ENCODE measurements around the gene SLC8A1. TPM values are rescaled to one million over a fixed set of nuclear protein-coding genes. Genes with fewer than 3 reads are reported as not detected.

The SLC8A1 gene
- total and polyA plus RNA-seq, 10 of the 15 experiments (the other 5 are each of a cell fraction or from before 2014, with no cell fraction given): under 0.01 to 1.2 (median 0.01) TPM; not detected in 3

- Histone ChIP-seq H4K20me1 (ENCODE audit: control insufficient read depth, insufficient read depth) (no peaks in the 10 kb centered on the region), H3K27me3 (replicated peaks in 1 of 2; ENCODE audit: control insufficient read depth in 2 of 2, insufficient read depth in 2 of 2, low read length in 1 of 2) (no peaks in the 10 kb centered on the region), H3K27ac (ENCODE audit: control insufficient read depth, insufficient read depth) (no peak overlapping the region), H3K4me2 (ENCODE audit: control insufficient read depth, insufficient read depth) (no peak overlapping the region), H3K4me3 (no peak overlapping the region), H3K79me2 (ENCODE audit: control insufficient read depth, insufficient read depth, low read length) (no peaks in the 10 kb centered on the region), H2AFZ (ENCODE audit: control insufficient read depth, low read depth, low read length) (no peak overlapping the region), H3K4me1 (ENCODE audit: control insufficient read depth, insufficient read depth, low read length) (no peaks in the 10 kb centered on the region), H3K36me3 (ENCODE audit: control insufficient read depth in 2 of 2, insufficient read depth in 2 of 2, low read length in 1 of 2) (no peaks in the 10 kb centered on the region), H3K9me3 (replicated peaks; ENCODE audit: control insufficient read depth, insufficient read depth, low read length) (no peaks in the 10 kb centered on the region), H3K9ac (ENCODE audit: control insufficient read depth, insufficient read depth, low read length) (no peak overlapping the region)
- ChIA-PET POLR2A (no interaction called here), SMC1A (ENCODE audit: uncharacterized antibody, unreplicated experiment) (no interaction called here), CTCF (no interaction called here), RAD21 (ENCODE audit: unreplicated experiment) (no interaction called here)
- ATAC-seq (no peak), DNase-seq (ENCODE audit: low read depth, low spot score) (no peak), FAIRE-seq (no peak)
- 23% methylated on average over 1 of the region's 1 CpG for WGBS (ENCODE audit: insufficient coverage, insufficient replicate concordance, low lambda C conversion rate, missing lambda C conversion rate)
- no TSS peak for BruUV-seq (replicated peaks)
- in situ Hi-C loops (cut with MboI): no loop called here
- intact Hi-C loops (cut with micrococcal nuclease; ENCODE audit: unreplicated experiment): no loop called here
- TF ChIP-seq ASH2L (IDR thresholded peaks at IDR 0.05; ENCODE audit: borderline replicate concordance, low read depth) (no peak), ZNF217 (IDR thresholded peaks at IDR 0.05) (no peak), SMARCA5 (IDR thresholded peaks at IDR 0.05) (no peak), HDAC6 (IDR thresholded peaks at IDR 0.05; ENCODE audit: unreplicated experiment) (no peak), MYB (IDR thresholded peaks at IDR 0.05; ENCODE audit: borderline replicate concordance, low read depth, low read length) (no peak), SMAD1 (IDR thresholded peaks at IDR 0.05; ENCODE audit: low read depth, partially characterized antibody) (no peak), ZNF207 (IDR thresholded peaks at IDR 0.05; ENCODE audit: borderline replicate concordance) (no peak), FOS (IDR thresholded peaks at IDR 0.05; ENCODE audit: borderline replicate concordance, extremely low read depth, insufficient read length) (no peak), CBX3 (IDR thresholded peaks at IDR 0.05; ENCODE audit: borderline replicate concordance, low read depth) (no peak), ETV6 (conservative IDR thresholded peaks at IDR 0.05 in 1 of 2, IDR thresholded peaks at IDR 0.05 in 1 of 2; ENCODE audit: borderline replicate concordance in 1 of 2, low read depth in 1 of 2) (no peak), LARP7 (IDR thresholded peaks at IDR 0.05) (no peak), SPI1 (IDR thresholded peaks at IDR 0.05; ENCODE audit: borderline replicate concordance, insufficient read depth, low read depth, low read length) (no peak), MYC (IDR thresholded peaks at IDR 0.05; ENCODE audit: insufficient read depth, insufficient read length, insufficient replicate concordance, low read length, severe bottlenecking) (no peak), PAX5 (IDR thresholded peaks at IDR 0.05; ENCODE audit: borderline replicate concordance, low read depth, low read length) (no peak), ESRRA (IDR thresholded peaks at IDR 0.05; ENCODE audit: low read length) (no peak), KLF5 (IDR thresholded peaks at IDR 0.05; ENCODE audit: partially characterized antibody) (no peak)
- TF ChIP-seq, protein P1, sequence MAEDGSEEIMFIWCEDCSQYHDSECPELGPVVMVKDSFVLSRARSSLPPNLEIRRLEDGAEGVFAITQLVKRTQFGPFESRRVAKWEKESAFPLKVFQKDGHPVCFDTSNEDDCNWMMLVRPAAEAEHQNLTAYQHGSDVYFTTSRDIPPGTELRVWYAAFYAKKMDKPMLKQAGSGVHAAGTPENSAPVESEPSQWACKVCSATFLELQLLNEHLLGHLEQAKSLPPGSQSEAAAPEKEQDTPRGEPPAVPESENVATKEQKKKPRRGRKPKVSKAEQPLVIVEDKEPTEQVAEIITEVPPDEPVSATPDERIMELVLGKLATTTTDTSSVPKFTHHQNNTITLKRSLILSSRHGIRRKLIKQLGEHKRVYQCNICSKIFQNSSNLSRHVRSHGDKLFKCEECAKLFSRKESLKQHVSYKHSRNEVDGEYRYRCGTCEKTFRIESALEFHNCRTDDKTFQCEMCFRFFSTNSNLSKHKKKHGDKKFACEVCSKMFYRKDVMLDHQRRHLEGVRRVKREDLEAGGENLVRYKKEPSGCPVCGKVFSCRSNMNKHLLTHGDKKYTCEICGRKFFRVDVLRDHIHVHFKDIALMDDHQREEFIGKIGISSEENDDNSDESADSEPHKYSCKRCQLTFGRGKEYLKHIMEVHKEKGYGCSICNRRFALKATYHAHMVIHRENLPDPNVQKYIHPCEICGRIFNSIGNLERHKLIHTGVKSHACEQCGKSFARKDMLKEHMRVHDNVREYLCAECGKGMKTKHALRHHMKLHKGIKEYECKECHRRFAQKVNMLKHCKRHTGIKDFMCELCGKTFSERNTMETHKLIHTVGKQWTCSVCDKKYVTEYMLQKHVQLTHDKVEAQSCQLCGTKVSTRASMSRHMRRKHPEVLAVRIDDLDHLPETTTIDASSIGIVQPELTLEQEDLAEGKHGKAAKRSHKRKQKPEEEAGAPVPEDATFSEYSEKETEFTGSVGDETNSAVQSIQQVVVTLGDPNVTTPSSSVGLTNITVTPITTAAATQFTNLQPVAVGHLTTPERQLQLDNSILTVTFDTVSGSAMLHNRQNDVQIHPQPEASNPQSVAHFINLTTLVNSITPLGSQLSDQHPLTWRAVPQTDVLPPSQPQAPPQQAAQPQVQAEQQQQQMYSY (CRISPR knock-in tag; IDR thresholded peaks at IDR 0.05): no peak
- TF ChIP-seq, protein P2, sequence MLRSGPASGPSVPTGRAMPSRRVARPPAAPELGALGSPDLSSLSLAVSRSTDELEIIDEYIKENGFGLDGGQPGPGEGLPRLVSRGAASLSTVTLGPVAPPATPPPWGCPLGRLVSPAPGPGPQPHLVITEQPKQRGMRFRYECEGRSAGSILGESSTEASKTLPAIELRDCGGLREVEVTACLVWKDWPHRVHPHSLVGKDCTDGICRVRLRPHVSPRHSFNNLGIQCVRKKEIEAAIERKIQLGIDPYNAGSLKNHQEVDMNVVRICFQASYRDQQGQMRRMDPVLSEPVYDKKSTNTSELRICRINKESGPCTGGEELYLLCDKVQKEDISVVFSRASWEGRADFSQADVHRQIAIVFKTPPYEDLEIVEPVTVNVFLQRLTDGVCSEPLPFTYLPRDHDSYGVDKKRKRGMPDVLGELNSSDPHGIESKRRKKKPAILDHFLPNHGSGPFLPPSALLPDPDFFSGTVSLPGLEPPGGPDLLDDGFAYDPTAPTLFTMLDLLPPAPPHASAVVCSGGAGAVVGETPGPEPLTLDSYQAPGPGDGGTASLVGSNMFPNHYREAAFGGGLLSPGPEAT (IDR thresholded peaks at IDR 0.05; ENCODE audit: low read depth): no peak
Measured at GRCh38 chr2:40476436-40476835, 24.5 kb upstream of the SLC8A1 start.

Data from GM12878 (cell line).